GM21737 (cell line): ENCODE data around the gene MUC13.

Experiments used
- ATAC-seq: cut with Tn5 transposase; IDR thresholded peaks from one replicate; pipeline ENCODE4 v1.9.1; 2021; ENCODE audit warnings: mild to moderate bottlenecking, moderate library complexity; ENCODE audit not compliant: unreplicated experiment

The MUC13 gene

DNA sequence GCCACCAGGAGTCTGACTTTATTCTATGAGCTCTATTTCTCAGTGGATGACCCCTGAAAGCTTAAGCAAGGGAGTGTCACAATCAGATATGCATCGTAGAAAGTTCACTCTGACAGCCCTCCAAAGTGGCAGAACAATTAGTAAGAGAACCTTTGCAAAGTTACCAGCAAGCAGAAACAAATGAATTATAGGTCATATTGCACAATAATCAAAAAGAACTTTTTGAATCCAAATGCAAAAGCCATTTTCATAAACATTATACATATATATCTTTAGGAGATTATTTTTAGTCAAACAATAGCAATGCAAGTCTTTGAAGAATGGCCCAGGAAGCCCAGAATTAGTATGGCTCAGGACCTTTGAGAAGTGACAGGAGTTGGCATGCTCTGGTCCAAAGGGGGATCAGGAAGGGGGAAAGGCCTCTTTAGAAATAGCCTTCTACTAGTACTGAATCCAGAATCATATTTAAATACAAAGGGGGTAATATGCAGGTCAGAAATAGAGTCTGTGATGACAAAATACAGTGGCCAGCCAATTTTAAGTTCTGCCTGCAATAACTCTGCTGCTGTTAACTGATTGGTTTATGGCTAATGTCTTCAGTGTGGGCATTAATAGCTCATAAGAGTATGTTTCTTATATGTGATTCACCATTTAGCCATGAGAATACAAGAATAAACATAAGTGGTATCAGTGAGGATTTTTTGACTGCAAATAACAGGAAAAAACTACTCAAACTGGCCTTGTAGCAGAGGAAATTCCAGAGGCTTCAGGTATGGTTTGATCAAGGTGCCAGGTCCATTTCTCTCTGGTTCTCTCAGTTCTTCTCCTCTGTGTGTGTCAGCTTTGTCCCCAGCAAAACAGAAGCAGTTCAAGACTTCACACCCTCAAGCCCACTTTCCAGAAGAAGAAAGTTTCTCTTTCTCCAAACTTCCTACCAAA, 30.4 kb downstream of the MUC13 start:
- no peak for ATAC-seq

DNA sequence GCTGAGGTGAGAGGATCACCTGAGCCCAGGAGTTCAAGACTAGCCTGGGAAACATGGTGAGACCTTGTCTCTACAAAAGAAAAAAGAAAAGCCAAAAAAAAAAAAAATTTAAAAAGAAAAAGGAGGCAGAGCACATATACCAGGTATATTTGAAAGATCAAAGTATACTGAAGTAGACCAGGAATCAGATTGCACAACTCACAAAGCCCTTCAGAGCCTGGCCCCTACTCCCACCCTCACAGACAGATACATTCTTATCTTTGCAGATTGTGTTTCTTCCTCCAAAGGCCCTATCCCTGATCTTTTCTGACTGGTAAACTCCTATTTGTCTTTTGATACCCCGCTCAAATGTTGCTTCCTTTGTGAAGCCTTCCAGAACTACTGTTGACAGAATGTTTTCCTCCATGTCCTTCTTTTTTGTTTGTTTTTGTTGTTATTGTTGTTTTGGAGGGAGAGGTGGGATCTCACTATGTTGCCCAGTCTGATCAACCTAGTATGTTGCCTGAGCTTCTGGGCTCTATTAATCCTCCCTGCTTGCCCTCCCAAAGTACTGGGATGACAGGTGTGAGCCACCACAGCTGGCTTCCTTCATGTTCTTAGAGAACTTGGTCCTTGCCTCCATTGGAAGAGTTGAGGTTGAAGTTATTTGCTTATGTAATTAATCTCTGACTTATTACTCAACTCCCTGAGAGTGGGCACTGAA, 37.6 kb downstream of the MUC13 start:
- ATAC-seq: no peak

- ATAC-seq: no peak
Measured at GRCh38 chr3:124895756-124896155, 38.8 kb downstream of the MUC13 start.

DNA sequence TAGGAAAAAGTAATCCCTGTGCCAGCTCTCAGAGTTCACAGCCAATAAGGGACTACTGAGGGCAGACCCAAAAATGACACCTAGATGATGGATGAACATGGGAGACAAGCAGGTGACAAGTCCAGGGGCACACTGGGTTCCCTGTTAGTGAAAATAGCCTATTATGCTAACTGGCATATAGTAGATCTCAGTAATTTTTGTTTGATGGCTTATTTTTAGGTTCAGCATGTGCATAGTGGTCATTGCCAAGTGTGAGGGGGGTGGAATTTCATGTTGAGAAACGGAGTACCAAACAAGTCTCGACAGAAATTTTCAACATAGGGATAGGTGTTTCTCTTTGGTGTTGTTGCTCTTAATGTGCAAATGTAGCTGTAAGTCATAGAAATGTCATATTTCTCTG, 41.0 kb downstream of the MUC13 start:
- ATAC-seq: no peak

DNA sequence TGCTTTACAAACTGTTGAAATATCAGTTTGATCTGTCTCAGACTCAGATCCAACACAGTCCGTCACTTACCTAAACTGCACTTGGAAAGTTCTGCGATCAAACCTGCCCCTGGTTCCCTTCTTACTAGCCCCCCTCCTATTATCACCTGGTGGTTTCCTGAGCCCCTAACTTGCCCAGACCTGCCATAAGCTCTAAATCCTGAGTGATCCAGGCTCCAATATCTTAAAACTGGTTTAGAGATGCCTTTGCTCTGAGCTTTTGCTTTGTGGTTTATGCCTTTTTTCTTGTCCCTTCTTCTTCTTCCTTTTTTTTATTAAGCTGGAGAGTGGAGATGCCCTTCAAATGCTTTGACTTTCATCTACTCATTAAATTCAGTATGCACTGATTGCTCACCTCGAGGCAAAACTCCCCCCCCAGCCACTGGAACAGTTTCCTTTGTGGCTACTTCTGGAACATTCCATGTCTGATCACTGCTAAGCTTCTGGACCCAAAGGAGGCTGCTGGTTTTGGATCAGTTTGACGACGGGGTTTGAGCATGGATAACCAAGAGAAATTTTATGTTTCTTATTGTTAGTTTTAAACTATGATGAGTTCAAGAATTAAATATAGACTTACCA, 43.9 kb downstream of the MUC13 start:
- no peak for ATAC-seq

- no peak for ATAC-seq
Measured at GRCh38 chr3:124888482-124889441, 45.8 kb downstream of the MUC13 start.

- no peak for ATAC-seq
Measured at GRCh38 chr3:124887932-124888298, 46.6 kb downstream of the MUC13 start.

DNA sequence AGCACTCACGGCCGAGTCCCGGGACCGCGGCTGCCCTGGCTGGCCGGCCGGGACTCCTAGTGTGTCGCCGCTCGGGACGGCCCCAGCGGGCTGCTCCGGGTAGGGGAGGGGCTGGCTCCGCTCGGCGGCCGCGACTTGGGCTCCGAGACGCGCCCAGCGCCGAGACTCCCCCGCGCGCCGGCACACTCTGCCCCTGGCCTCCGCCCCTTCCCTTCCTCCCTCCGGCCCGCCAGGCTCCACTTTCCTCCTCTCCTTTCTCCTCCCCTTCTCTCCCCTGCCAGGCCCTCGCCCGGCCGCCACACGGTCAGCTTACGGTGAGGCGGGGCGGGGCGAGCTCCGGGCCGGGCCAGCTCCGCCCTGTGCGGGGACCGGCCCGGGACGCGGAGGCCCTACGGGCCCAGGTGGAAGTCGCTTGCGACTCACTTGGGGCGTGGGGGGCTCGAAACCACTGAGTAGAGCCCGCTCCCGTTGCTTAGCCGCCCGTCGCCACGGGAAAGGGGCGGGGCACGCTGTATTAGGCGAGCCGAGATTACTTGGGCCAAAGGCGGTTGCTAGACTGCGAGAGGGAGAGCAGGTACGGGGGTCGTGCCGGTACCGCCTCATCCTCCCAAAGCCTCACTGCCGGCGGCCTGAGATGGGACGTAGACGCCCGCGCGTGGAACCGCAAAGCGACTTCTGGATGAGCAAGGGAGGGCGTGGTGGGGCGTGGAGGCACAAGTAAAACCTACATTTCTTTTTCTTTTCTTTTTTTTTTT, 47.2 kb downstream of the MUC13 start, which contains the start of gene ITGB5:
Gene ITGB5, minus strand, starts transcription at position 189 of the 755 bp plus-strand sequence. CDS start 365 bp downstream, outside the sequence.
- ATAC-seq: peak; percentile 45

- peak; percentile 21 for ATAC-seq
Measured at GRCh38 chr3:124886168-124887056, 48.1 kb downstream of the MUC13 start.

GRCh38 chr3:124885466-124886167, 48.9 kb downstream of the MUC13 start:
- ATAC-seq: no peak

- no peak for ATAC-seq
Measured at GRCh38 chr3:124884474-124885101, 50.0 kb downstream of the MUC13 start.

DNA sequence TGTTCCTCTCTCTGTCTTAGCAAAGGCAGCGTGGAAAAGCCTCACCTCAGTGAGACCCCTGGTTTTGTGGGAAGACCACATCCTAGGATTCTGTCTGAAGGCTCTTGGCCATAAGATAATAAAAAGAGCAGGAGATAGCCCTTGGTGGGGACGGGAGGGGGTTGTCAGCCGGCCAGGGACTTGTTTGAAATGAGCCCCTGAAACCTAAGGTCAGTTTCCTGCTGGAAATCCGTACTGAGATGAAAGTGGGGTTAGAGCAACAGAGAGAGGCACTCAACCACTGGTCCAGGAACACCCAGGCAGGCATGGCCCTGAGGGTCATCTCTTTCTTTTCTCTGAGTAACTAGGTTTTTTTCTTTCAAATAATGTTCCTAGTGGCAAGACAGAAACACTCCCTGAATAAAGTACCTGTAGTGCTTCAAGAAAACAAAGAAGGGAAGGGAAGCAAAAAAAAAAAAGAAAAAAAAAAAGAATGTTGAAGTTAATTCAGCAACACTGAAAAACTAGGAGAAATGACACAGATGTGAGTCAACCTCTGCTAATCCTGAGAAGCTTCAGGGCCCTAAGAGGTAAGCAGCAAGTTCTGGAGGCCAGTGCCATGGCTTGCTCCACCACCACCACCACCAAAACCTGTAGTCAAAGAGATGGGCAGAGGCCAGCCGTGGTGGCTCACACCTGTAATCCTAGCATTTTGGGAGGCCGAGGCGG, 50.6 kb downstream of the MUC13 start:
- no peak for ATAC-seq

DNA sequence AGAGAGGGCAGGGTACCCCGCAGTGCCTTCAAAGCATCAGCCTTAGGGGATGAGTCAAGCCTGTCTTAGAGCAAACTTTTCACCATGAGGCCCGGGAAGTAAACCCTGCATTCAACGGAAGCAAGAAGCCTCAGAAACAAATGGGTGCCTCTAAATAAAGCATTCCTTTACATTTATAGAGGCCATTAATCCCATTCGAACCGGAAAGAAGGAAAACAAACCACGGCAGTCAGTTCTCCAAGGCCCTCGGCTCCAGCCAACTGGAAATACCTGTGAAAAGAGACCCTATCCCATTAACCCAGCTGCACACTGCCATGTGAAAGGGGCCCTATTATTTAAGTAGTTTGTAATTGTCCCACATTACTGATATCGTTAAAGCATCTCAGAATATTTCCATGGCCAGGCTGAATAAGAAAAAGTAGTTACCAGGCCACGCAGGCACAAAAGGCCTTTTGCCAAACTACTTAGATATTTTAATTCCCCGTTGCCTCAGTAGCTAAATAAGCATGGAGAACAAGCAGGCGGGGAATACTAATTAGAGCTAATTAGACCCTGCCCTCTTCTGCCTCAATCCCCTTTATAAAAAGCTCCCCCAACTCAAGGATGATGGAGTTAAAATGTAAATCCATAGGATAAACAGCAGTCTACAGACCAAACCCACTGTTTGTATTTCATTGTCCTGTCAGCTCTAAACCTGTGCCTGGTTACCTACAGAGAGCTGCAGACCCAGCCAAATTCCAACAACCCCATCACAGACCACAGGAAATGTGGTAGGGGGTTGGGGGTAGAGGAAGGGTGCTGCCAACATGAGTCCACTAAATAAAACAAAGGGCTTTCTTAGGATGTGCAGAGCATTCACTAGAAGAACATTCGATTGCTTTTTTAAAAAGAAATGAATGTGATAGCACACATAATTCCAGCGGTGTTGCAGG, 51.5 kb downstream of the MUC13 start:
- no peak for ATAC-seq

DNA sequence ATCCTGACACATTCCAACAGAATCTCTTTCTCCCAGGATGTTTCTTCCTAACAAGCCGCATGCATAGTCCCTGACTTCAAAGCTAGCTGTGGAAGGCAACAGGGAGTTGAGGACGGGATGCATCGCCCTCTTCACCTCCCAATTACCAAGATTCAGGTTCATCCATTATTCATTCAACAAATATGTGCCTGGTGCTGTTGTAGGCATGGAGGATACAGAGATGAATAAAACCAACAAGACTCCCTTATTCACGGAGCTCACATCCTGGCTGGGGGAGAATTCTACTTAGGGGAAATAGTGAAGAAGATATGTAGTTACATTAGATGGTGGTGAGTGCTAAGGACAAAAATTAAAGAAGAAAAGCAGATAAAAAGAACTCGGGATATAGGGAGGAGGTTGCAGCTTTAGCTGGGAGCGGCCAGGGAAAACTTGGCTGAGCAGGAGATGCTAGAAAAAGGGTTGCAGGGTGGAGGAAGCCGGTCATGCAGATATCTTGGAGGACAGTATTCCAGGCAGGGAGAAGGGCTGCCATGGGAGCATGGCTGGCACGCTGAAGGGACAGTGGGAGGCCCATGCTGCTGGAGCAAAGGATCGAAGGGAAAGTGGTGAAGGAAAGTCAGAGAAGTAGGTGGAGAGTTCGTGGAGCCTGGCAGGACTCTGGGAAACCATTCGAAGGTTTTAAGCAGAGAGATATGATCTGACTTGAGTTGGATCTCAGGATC, 52.4 kb downstream of the MUC13 start:
- ATAC-seq: no peak

GRCh38 chr3:124879337-124879680, 55.2 kb downstream of the MUC13 start:
- ATAC-seq: no peak
